Bone marrow (tissue), 2 donors: ENCODE measurements around the gene BEND3.
"Not testable (repeated sequence)": the region's sequence is repeated elsewhere in the genome, so short reads cannot be mapped to it uniquely, and the experiment has no call there.

Source experiments
- DNase-seq, 2 donors: peaks; one replicate each; lab custom pipeline; 2025; lab: John Stamatoyannopoulos, UW

BEND3 gene

GRCh38 chr6:107033126-107033525 is 82.2 kb downstream of the BEND3 start:
- no peak for DNase-seq

- no peak for DNase-seq
These were observed 83.3 kb downstream of the BEND3 start for GRCh38 chr6:107032051-107032450.

GRCh38 chr6:107030151-107030550 is 85.2 kb downstream of the BEND3 start:
- DNase-seq, result no peak

GRCh38 chr6:107026965-107027364 is 88.3 kb downstream of the BEND3 start:
- DNase-seq, result no peak

- no peak for DNase-seq
These were observed 93.7 kb downstream of the BEND3 start for GRCh38 chr6:107021446-107022185.

GRCh38 chr6:107020239-107020638 is 95.1 kb downstream of the BEND3 start:
- no peak for DNase-seq

- DNase-seq, result not testable (repeated sequence)
These were observed 95.7 kb downstream of the BEND3 start for GRCh38 chr6:107019628-107020027.

- no peak for DNase-seq
These were observed 96.3 kb downstream of the BEND3 start for GRCh38 chr6:107019047-107019446.
